Right atrium auricular region (tissue), 2 donors: ENCODE results near the gene ETV6. TPM values are rescaled to one million over a fixed set of nuclear protein-coding genes. Genes with fewer than 3 reads are reported as not detected.
A peak's percentile ranks its signal among the peaks of the same experiment; 100 is the strongest.

Source experiments
- DNase-seq: peaks from one replicate; pipeline ENCODE4 v3.0.0-alpha.2; 2019; ENCODE audit warnings: low spot score
- H3K27ac ChIP-seq, 2 donors: fragments of 200-600 bp; sonication (generic); 1 replicate in 1 of 2; 2 replicates in 1 of 2; pipeline ENCODE4 v1.5.1; 2016 to 2019
- H3K27me3 ChIP-seq, 2 donors: fragments of 200-600 bp; sonication (generic); one replicate each; pipeline versions ENCODE4 v1.5.1 to v1.6.0; 2017 to 2019
- H3K36me3 ChIP-seq: fragments of 200-600 bp; sonication (generic); one replicate; pipeline ENCODE4 v1.5.1; 2016
- H3K4me1 ChIP-seq, 2 donors: fragments of 200-600 bp; sonication (generic); one replicate each; pipeline versions ENCODE4 v1.5.1 to v1.6.0; 2017 to 2019
- H3K4me3 ChIP-seq, 2 donors: fragments of 200-600 bp; sonication (generic); 1 replicate in 1 of 2; 2 replicates in 1 of 2; pipeline ENCODE4 v1.5.1; 2017 to 2019; ENCODE audit warnings: mild to moderate bottlenecking in 1 of 2, moderate library complexity in 1 of 2
- H3K9me3 ChIP-seq, 2 donors: fragments of 200-600 bp; sonication (generic); one replicate each; pipeline ENCODE4 v1.5.1; 2019
- CTCF ChIP-seq, 2 donors: fragments of 200-600 bp; sonication (generic); IDR thresholded peaks; one replicate each; pipeline ENCODE4 v1.5.1; 2019; ENCODE audit warnings: antibody characterized with exemption in 2 of 2
- total RNA-seq, 2 donors: library from RNA; depleted of rRNA; stranded (reverse); fragments of >200 nt; gene quantifications; one replicate each; pipeline ENCODE4 v1.1.0, GENCODE V29; 2016

Gene ETV6
- total RNA-seq, 2 donors from 2014 or later = 6.7 TPM

GRCh38 chr12:11758510-11759493 lies 109.3 kb downstream of the ETV6 start:
- peak overlapping the region; percentile 72 to 87 for H3K27ac ChIP-seq
- H3K9me3 ChIP-seq = no peaks in the 10 kb centered on the region
- H3K27me3 ChIP-seq = no peaks in the 10 kb centered on the region
- H3K36me3 ChIP-seq = no peaks in the 10 kb centered on the region
- peak; percentile 65 for DNase-seq
- peak overlapping the region in 1 of 2 donors; percentile 12 for H3K4me3 ChIP-seq
- peaks cover 0 to 65% of the 10 kb centered on the region in 2 donors for H3K4me1 ChIP-seq
- no peak for TF ChIP-seq CTCF (IDR thresholded peaks at IDR 0.05)

GRCh38 chr12:11759494-11759878 lies 110.0 kb downstream of the ETV6 start:
- no peak overlapping the region for H3K4me3 ChIP-seq
- no peak for TF ChIP-seq CTCF (IDR thresholded peaks at IDR 0.05)
- no peaks in the 10 kb centered on the region for H3K9me3 ChIP-seq
- peaks cover 0 to 64% of the 10 kb centered on the region in 2 donors for H3K4me1 ChIP-seq
- H3K27me3 ChIP-seq = no peaks in the 10 kb centered on the region
- no peaks in the 10 kb centered on the region for H3K36me3 ChIP-seq
- peak overlapping the region; percentile 72 to 87 for H3K27ac ChIP-seq
- no peak for DNase-seq

- no peak for TF ChIP-seq CTCF (IDR thresholded peaks at IDR 0.05)
- no peaks in the 10 kb centered on the region for H3K27me3 ChIP-seq
- no peaks in the 10 kb centered on the region for H3K36me3 ChIP-seq
- no peaks in the 10 kb centered on the region for H3K9me3 ChIP-seq
- H3K27ac ChIP-seq = peak overlapping the region; percentile 72 to 87
- no peak for DNase-seq
- H3K4me3 ChIP-seq = no peak overlapping the region
- H3K4me1 ChIP-seq = peaks cover 0 to 60% of the 10 kb centered on the region in 2 donors
These were observed 110.4 kb downstream of the ETV6 start for GRCh38 chr12:11759899-11760298.

GRCh38 chr12:11761869-11762567 lies 112.5 kb downstream of the ETV6 start:
- Histone ChIP-seq H3K4me3 (no peak overlapping the region), H3K9me3 (no peaks in the 10 kb centered on the region), H3K27me3 (no peaks in the 10 kb centered on the region), H3K4me1 (peaks cover 0 to 53% of the 10 kb centered on the region in 2 donors), H3K36me3 (no peaks in the 10 kb centered on the region), H3K27ac (peak overlapping the region in 1 of 2 donors; percentile 10)
- no peak for DNase-seq
- no peak for TF ChIP-seq CTCF (IDR thresholded peaks at IDR 0.05)

GRCh38 chr12:11762723-11763326 lies 113.4 kb downstream of the ETV6 start:
- Histone ChIP-seq H3K36me3 (no peaks in the 10 kb centered on the region), H3K9me3 (no peaks in the 10 kb centered on the region), H3K27me3 (no peaks in the 10 kb centered on the region), H3K27ac (peak overlapping the region in 1 of 2 donors; percentile 10), H3K4me1 (peaks cover 0 to 53% of the 10 kb centered on the region in 2 donors), H3K4me3 (no peak overlapping the region)
- TF ChIP-seq CTCF (IDR thresholded peaks at IDR 0.05) = no peak
- no peak for DNase-seq
